Measurements from ENCODE around the gene SELENOS. TPM values are rescaled to one million over a fixed set of nuclear protein-coding genes. Genes with fewer than 3 reads are reported as not detected.

The SELENOS gene
- total RNA-seq, 1 donor from 2014 or later = 78.5 TPM

DNA sequence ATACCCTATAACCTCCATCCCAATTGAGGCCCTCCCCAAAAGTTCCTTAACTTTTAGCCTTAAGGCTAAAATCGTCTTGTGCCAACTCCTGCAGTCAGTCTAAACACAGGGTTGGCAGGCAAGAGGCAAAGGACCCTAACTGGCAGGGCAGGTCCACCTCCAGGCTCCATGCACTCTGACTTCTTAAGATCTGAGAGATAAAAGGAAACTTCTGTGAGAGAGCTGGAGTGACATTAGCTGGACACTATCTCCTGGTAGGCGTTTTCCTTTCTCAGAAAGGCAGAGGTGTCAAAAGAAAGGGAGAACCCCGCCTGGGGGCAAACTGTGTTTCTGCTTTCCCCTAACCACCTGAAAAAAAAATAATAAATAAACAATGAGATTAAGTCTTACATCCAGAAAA lies 29.0 kb downstream of the SELENOS start:
- Histone ChIP-seq H3K27ac (no peak overlapping the region), H3K9me3 (no peaks in the 10 kb centered on the region), H3K27me3 (no peaks in the 10 kb centered on the region), H3K4me1 (peaks cover 47% of the 10 kb centered on the region), H3K4me3 (no peak overlapping the region), H3K36me3 (no peaks in the 10 kb centered on the region)
- ATAC-seq = no peak
- DNase-seq = no peak
- intact Hi-C loops (cut with DNase I) = loop anchor here (10.0 kb wide), 1 partner anchor 63 kb away; no protein-coding TSS in a partner anchor
- TF ChIP-seq, protein P1, sequence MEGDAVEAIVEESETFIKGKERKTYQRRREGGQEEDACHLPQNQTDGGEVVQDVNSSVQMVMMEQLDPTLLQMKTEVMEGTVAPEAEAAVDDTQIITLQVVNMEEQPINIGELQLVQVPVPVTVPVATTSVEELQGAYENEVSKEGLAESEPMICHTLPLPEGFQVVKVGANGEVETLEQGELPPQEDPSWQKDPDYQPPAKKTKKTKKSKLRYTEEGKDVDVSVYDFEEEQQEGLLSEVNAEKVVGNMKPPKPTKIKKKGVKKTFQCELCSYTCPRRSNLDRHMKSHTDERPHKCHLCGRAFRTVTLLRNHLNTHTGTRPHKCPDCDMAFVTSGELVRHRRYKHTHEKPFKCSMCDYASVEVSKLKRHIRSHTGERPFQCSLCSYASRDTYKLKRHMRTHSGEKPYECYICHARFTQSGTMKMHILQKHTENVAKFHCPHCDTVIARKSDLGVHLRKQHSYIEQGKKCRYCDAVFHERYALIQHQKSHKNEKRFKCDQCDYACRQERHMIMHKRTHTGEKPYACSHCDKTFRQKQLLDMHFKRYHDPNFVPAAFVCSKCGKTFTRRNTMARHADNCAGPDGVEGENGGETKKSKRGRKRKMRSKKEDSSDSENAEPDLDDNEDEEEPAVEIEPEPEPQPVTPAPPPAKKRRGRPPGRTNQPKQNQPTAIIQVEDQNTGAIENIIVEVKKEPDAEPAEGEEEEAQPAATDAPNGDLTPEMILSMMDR (IDR thresholded peaks at IDR 0.05) = no peak

- DNase-seq (no peak), ATAC-seq (no peak)
- H3K4me3 ChIP-seq = no peak overlapping the region
- H3K36me3 ChIP-seq = no peaks in the 10 kb centered on the region
- H3K27ac ChIP-seq = no peak overlapping the region
- TF ChIP-seq, protein P1 (IDR thresholded peaks at IDR 0.05) = no peak
- no peaks in the 10 kb centered on the region for H3K27me3 ChIP-seq
- intact Hi-C loops (cut with DNase I) = loop anchor here (10.0 kb wide), 1 partner anchor 62 kb away; no protein-coding TSS in a partner anchor
- H3K9me3 ChIP-seq = no peaks in the 10 kb centered on the region
- peaks cover 52% of the 10 kb centered on the region for H3K4me1 ChIP-seq
Measured at GRCh38 chr15:101246824-101247745, 30.2 kb downstream of the SELENOS start.

GRCh38 chr15:101246391-101246790 lies 30.9 kb downstream of the SELENOS start:
- no peak overlapping the region for H3K4me3 ChIP-seq
- DNase-seq (no peak), ATAC-seq (no peak)
- TF ChIP-seq, protein P1 (IDR thresholded peaks at IDR 0.05) = no peak
- no peaks in the 10 kb centered on the region for H3K27me3 ChIP-seq
- no peak overlapping the region for H3K27ac ChIP-seq
- intact Hi-C loops (cut with DNase I) = loop anchor here (10.0 kb wide), 1 partner anchor 62 kb away; no protein-coding TSS in a partner anchor
- no peaks in the 10 kb centered on the region for H3K9me3 ChIP-seq
- H3K36me3 ChIP-seq = no peaks in the 10 kb centered on the region
- H3K4me1 ChIP-seq = peaks cover 57% of the 10 kb centered on the region

- no peak for DNase-seq
- intact Hi-C loops (cut with DNase I) = loop anchor here (10.0 kb wide), 1 partner anchor 60 kb away; no protein-coding TSS in a partner anchor
- H3K27ac ChIP-seq = no peak overlapping the region
- no peak overlapping the region for H3K4me3 ChIP-seq
- no peak for ATAC-seq
- no peaks in the 10 kb centered on the region for H3K9me3 ChIP-seq
- TF ChIP-seq, protein P1 (IDR thresholded peaks at IDR 0.05) = no peak
- H3K27me3 ChIP-seq = no peaks in the 10 kb centered on the region
- H3K36me3 ChIP-seq = no peaks in the 10 kb centered on the region
- H3K4me1 ChIP-seq = peaks cover 66% of the 10 kb centered on the region
Measured at GRCh38 chr15:101244889-101245668, 32.2 kb downstream of the SELENOS start.

DNA sequence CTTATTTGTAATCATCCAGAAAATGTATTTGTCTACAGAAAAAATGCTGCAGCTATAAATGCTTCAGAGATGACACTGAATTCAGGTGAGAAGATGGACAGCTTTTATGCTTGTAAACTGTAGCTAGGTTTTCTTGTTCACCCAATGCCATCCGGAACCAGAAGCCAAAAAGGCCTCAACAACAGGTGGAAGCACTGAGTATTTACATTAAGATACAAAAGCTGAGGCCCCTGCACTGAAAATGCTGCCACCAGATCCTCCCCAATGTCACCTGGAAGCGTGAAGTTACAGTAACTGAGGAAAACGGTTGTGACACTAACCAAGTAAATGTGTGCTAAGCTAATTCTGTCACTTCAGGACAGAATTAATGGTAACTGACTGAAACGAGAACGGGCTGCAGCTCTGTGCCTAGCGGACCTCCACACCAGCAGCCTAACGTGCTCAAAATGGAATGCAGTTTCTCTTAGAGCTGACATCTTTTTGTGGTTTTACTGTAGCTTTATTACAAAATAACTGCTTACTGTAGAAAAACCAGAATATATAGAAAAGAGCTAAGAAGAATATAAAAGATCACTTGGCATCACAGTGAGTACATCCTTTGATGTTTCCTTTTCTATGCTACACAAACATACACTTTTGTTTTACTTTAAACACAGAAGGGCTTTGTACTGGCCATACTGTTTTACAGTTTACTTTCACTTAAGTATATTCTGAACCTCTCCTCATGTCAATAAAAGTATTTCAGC lies 33.1 kb downstream of the SELENOS start:
- TF ChIP-seq, protein P1 (IDR thresholded peaks at IDR 0.05) = no peak
- H3K4me3 ChIP-seq = no peak overlapping the region

More for the DNA sequence above, 33.1 kb downstream of the SELENOS start:
- DNase-seq (no peak), ATAC-seq (no peak)
- peak overlapping the region; percentile 2 for H3K27ac ChIP-seq
- intact Hi-C loops (cut with DNase I) = loop anchor here (10.0 kb wide), 1 partner anchor 59 kb away; no protein-coding TSS in a partner anchor
- H3K27me3 ChIP-seq = no peaks in the 10 kb centered on the region
- peaks cover 68% of the 10 kb centered on the region for H3K4me1 ChIP-seq
- H3K36me3 ChIP-seq = no peaks in the 10 kb centered on the region
- H3K9me3 ChIP-seq = no peaks in the 10 kb centered on the region

Data from upper lobe of right lung (tissue), 1 donor.